ENCODE measurements around the gene EPB41L2.
"Not testable (repeated sequence)": the region's sequence is repeated elsewhere in the genome, so short reads cannot be mapped to it uniquely, and the experiment has no call there.

EPB41L2 gene

DNA sequence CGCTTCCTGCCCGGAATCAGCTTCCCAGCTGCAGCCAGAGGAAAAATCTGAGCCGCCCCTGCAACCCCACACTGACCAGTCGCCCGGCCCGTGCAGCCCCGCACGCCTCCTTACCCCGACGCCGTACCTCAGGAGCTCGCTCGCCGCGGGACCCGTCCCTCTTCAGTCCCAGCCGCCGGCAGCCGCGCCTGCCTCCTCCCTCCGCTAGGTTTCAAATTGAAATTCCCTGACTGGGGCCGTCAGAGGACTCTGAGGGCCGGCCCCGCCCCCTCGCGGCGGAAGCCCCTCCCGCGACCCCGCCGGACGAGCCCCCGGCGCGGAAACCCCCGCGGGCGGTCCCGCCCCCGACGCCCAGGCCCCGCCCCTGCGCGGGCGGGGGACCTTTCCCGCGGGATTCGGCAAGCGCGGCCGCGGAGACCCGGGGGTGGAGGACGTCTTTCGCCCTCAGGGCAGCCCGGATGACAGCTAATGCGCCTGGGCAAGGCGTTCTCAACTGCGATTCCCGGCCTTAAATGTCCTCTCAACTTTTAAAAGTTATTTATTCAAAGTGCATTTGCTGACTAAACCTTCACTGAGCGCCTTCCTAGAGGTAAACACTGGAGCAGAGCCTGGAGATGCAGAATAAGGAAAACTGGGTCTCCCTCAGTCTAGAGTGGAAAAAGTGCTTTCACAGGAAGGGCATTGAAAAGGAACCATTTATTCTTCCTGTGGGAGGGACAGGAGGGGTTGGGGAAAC is at the start of gene EPB41L2:
Gene EPB41L2 (minus strand): TSS at position 218 of the 736 bp plus-strand sequence. CDS start 106,760 bp downstream, outside the sequence.
- peak; percentile 86 for DNase-seq

DNA sequence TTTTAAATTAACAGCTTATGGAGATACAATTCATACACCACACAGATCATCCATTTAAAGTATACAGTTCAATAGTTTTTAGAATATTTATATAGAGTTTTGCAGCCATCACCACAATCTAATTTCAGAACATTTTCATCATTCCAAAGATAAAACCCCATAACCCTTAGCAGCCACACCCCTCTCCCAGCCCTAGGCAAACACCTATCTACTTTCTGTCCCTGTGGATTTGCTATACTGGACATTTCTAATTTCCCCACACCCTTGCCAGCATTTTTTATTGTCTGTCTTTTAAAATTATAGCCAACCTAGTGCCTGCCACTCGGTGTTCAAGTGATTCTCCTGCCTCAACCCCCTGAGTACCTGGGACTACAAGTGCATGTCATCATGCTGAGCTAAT is 49.2 kb upstream of the EPB41L2 start:
- no peak for DNase-seq

DNA sequence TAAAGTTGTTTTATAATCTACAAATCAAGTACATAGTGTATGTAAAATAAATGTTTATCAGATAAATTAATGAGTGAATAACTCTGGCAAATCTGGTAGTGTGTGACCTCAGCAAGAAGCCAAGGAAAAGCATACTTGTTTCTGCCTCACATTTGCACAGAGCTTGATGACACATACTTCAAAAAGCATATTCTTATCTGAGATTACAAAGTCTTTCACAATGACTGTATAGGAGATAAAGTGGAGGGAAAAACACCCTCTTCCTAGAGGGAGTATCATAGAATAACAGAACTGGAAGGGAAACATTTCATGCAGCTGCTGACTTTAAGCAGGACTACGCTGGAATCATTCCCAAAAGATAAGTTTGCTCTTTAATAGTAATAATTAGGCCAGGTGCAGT is 44.1 kb upstream of the EPB41L2 start:
- DNase-seq: no peak

DNA sequence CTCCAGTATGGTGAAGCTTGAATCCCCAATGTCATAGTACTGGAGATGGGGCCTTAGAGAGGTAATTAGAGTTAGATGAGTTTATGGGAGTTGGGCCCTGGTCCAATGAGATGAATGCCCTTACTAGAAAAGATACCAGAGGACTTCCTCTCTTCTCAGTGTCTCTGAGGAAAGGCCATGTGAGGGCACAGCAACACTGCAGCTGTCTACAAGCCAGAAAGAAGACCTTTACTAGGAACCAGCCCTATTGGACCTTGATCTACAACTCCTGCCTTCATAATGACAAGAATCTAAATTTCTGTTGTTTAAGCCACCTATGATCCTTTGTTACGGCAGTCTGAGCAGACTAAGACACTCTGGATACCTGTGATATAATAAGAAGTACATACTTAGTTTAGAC is 40.9 kb upstream of the EPB41L2 start:
- no peak for DNase-seq

DNA sequence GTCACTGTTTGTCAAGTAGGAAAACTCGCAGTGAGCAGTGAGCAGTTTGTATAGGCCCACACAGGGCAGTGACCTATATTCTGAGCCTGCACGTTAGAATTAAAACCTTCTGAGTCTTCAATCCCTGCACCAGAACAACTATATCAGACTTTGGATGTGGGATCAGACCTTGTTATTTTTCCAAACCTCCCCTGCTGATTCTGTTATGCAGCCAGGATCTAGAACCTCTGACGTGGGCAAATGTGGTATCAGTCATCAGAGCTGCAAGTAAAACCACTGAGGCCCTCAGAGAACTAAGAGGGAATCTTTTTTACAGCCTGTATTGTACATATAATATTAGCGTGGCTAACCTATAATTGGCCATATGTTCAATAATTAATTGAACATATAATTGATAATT is 40.3 kb upstream of the EPB41L2 start:
- DNase-seq: no peak

DNA sequence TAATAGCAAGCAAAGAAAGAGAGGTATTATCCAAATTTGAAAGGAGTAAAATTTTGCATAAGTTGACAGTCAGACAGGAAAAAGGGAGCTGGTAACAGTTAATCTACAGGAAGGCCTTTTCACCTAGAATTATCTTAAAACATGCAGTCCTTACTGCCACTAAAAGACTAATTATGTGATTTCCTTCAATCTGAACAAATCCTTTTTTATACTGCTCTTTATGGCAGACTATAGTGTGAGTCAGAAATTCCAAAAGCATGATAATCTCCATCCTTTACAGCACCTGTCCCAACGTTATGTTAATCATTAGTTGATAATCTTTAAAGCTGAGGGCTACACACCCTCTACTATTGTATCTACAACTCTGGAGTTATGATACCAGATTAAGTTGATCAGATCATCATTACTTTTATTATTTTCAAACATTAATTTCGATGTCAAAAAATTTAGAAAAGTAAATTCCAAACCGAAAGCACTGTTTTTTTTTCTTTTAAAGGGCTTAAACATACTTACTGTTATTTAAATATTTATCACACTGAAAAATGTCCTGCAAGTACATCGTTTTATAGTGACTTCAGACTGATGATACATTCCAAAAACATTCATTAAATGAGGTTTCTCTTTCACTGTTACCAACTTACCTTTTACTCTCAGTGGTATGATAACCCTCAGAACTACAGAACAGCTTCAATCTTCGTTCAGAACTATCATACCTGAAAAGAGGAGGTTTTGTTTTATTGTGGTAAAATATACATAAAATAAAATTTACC is 39.1 kb upstream of the EPB41L2 start:
- no peak for DNase-seq

DNA sequence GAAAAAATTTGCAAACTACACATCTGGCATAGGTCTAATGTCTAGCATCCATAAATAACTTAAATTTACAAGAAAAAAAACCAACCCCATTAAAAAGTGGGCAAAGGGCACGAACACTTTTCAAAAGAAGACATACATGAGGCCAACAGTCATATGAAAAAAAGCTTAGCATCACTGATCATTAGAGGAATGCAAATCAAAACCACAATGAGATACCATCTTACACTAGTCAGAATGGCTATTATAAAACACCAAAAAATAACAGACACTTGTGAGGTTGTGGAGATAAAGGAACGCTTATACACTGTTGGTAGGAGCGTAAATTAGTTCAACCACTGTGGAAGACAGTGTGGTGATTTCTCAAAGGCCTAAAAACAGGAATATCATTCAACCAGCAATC is 33.7 kb upstream of the EPB41L2 start:
- DNase-seq: no peak

DNA sequence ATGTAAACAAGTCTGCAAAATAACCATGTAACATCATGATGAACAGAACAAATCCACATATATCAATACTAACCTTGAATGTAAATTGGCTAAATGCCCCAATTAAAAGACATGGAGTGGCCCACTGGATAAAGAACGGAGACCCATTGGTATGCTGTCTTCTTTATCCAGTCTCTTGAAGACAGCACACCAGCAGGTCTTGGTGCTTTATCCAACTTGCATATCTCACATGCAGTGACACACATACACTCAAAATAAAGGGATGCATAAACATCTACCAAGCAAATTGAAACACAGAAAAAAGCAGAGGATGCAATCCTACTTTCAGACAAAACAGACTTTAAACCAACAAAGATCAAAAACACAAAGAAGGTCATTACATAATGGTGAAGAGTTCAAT is 30.3 kb upstream of the EPB41L2 start:
- DNase-seq: no peak

DNA sequence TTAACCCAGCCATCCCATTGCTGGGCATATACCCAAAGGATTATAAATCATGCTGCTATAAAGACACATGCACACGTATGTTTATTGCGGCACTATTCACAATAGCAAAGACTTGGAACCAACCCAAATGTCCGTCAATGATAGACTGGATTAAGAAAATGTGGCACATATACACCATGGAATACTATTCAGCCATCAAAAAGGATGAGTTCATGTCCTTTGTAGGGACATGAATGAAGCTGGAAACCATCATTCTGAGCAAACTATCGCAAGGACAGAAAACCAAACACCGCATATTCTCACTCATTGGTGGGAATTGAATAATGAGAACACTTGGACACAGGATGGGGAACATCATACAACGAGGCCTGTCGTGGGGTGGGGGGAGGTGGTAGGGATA is 28.9 kb upstream of the EPB41L2 start:
- not testable (repeated sequence) for DNase-seq

DNA sequence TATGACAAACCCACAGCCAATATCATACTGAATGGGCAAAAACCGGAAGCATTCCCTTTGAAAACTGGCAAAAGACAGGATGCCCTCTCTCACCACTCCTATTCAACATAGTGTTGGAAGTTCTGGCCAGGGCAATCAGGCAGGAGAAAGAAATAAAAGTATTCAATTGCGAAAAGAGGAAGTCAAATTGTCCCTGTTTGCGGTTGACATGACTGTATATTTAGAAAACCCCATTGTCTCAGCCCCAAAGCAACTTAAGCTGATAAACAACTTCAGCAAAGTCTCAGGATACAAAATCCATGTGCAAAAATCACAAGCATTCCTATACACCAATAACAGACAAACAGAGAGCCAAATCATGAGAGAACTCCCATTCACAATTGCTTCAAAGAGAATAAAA is 27.3 kb upstream of the EPB41L2 start:
- DNase-seq: not testable (repeated sequence)

DNA sequence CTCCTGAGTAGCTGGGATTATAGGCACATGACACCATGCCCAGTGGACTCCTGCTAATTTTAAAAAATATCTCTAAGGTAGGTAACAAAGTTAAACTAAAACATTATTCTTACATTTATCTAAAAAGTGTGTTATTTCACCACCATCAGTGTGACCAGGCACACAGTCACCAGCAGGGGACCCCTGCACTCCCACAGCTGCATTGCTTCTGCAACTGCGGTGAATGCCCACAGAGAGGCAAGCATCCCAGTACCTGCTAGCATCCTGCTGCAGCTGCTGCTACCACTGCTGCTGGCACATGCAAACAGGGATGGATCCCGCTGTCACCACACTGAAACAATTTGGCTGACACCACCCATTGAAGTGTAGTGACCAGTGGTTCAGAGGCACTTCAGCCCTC is 21.9 kb upstream of the EPB41L2 start:
- no peak for DNase-seq

DNA sequence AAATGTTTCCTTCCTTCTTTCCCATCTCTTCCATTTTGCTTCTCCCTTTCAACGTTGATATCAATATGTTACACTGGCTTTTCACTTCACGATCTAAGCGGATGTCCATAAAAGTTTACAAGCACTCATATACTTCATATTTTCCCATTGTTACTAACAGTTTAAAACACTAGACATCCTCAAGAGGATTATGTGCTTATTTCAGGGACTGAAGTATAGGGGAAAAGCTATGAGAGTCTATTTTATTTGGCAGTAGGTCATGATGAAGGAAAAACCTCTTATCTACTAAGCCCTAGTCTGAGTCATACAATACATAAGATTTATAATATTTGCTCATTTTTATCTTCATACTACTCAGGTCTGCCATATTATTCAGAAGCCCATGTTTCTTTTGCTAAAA is 20.6 kb upstream of the EPB41L2 start:
- no peak for DNase-seq

DNA sequence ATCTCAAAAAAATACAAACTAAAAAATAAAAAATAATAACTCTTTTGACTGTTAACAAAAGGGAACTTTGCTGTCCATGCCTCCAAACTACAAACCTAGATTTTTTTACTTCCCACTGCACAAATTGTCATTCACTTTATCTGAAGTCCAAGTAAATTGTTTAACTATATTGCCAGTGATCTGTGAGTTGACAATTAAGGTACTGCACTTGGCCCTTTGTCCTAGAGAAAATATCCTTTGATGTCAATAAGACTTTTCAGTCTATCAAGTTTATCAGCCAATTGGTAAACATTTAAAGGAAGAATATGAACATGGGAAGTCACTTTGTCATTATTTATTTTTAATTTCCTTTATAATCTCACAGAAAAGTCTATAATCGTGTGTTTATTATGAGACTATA is 19.3 kb upstream of the EPB41L2 start:
- no peak for DNase-seq

DNA sequence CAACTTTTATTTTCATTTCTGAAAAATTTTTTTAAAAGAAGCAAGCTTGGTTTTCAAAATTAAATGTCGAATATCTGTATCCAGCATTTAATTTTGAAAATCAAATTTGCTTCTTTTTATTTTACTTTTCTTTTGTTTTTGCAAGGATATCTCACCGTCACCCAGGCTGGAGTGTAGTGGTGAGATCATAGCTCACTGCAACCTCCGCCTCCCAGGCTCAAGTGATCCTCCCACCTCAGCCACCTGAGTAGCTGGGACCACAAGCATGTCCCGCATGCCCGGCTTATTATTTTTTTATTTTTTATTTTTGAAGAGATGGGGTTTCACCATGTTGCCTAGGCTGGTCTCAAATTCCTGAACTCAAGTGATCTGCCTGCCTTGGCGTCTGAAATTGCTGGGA is 17.0 kb upstream of the EPB41L2 start:
- DNase-seq: no peak

DNA sequence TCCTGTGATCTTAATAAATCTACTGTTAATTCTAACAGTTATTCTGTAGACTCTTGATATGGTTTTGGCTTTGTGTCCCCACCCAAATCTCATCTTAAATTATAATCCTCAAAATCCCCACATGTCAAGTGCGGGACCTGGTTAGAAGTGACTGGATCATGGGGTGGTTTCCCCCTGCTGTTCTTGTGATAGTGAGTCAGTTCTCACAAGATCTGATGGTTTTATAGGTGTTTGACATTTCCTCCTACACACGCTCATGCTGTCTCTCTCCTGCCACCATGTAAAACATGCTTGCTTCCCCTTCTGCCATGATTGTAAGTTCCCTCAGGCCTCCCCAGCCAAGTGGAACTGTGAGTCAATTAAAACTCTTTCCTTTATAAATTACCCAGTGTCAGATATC is 10.5 kb upstream of the EPB41L2 start:
- DNase-seq: no peak

DNA sequence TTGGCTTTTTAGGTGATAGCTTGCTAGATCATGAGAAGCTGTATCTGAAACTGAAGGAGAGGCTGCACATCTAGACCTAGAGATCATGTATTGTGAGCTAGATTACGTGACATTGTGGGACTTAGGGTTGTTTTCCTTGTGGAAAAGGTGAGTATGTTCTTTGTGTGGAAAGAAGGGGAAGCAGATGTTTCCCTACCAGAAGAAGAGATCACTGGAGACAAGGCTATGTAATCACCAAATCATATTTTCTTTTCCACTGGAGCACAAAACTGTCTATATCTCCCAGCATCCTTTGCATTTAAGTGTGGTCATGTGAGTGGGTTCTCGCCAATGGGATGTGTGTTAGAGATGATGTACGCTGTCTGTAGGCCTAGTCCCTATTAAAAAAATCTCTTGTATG is 7.0 kb upstream of the EPB41L2 start:
- no peak for DNase-seq

DNA sequence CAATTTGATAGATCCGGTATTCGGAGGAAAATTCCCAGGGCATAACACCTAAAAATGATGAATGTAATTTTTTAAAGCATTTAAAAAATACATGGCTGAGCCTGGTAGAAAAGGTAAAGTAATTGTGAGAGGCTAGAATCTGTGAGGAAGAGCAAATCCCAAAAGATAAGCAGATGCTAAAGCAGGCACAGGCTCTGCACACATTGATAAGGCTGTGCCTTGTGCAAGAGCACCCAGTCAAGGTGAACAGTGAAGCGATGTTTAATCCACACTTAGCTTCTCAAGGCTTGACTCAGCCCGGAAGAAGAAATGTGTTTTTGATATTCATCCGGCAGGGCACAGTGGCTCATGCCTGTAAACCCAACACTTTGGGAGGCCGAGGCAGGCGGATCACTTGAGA is 5.1 kb upstream of the EPB41L2 start:
- DNase-seq: no peak

DNA sequence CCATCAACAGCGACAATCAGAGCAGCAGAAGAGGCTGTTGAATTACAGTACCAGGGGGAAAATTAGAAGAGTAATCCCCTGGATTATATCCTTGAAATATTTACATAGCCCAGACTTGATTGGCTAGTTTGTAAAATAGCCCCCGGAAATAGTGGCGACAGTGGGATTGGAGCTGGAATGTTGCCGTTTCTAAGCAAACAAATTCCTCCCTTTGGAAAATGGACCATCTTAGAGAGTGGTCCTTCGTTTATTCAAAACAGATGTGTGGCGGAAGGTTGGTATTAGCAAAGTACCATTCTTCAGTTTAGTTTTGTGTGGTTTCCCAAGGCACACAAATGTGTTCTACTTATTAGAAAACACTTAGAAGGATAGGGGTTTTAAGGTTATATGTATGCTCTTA is 4.5 kb upstream of the EPB41L2 start:
- no peak for DNase-seq

DNA sequence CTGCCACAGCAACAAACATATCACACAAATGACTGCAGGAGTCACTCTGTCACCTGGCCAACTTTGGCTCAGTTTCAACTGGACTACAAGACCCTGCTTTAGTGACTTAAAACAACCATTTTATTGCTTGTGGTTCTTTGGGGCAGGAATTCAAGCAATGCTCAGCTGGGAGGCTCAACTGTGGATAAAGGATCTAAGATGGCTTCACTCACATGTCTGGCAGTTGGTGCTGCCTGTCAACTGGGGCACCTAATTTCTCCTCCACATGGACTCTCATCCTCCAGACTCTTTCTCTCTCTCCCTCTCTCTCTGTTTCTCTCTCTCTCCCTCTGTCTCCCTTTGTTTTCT is 2.8 kb upstream of the EPB41L2 start:
- no peak for DNase-seq

DNA sequence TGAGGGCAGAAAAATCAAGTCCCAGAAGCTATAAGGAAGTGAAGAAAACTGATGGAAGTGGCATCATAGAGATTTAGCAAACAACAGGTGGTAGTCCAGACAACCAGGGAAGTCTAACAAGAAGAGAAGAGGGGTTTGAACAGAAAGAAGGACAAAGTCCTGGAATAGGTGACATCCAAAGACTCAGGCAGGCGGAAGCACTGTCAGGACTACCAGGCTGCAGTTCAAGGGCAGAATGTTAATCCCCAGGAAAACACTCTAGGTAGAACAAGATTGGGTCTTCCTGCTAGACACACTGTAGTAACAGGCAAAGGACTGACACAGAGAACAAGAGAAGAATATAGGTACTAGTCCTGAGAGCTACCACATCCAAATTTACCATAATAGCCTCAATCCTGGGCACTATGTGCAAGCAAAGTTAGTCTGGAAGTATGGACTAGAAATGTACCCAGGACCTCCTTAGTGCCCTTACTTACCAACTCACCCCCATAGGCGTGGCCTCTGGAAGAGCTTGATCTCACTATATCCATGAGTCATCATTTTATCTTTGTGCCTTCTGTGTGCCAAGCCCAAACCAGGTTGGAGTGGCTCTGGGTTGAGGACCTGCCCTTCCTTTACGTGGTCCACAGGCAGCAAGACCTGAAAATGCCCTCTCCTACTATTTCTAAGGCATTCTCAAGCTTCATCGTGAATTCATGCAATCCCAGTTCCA is 2.2 kb upstream of the EPB41L2 start:
- no peak for DNase-seq

DNA sequence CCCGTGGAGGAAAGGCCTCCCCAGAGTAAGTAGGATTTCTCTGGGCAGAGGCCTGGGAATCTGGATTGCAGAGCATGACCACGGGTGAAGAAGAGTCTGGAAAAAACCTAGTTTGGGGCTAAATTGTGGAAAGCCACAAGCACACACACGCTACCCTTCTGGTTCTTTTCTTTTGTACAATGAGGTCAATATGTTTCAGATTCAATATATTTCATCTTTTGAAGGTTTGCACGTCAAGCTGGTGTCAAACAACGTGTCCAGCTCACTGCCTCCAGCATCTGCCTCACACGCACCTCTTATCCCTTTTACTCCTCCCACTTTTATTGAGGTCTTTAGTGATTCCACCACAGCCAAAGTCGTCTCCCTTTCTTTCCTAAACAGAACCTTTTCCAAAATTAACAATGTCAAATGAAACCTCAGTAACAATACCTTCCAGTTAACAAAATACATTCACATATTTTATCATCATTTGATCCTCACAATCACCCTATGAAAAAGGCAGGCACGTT is 773 bp upstream of the EPB41L2 start:
- no peak for DNase-seq

DNA sequence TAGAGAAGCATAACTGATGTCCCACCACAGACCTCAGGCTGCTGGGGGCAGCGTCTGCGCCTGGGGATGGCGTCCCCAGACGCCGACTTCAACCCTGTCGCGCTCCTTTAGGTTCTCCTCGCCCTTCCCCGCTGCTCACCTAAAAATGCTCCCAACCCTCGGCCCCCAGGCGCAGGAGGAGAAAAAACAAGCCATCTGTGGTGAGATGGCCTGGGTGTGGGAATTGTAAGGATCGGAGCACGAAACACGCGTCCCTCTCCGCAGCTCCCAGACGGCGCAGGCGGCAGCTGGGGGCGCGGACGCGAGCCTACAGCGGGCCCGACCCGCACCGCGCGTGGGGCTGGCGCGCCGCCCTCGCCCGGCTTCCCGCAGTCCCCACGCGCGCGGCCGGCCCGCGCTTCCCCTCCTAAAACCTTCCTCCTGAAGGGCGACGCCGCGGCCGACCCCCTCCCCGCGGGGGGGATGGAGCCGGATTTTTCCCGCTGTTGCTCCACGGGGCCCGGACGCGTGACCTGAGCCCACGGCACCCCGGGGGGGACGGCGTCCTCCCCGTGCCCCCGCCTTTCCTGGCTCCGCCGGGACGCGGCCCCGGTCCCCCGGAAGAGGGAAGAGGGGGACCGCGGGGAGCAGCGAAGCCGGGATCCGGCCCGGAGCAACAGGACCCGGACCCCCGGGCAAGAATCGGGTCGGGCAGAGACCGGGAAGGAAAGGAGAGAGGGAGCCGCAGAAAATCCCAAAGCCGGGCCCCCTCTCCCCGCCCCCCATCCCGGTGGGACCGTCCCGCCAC is 611 bp downstream of the EPB41L2 start:
- DNase-seq: peak; percentile 23

DNA sequence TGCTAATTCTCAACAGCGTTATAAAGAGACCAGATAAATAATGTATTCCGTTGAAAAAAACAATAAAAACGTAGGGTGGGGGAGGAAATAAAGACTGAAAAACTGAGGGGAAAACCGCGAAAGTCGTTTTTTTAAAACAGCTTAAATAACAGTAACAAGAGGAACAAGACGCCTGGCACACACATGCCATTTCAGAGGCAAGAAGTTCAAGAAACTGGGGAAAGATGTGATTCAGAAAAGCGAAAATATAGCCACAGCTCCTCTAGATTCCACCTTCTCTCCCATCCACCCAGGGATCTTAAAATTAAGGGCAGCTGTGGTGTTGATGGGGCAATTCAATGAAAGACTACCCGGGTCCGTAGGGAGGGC is 1.3 kb downstream of the EPB41L2 start:
- DNase-seq: no peak
